ENCODE data around the gene MSI2.

GRCh38 chr17:57633236-57633635, 376.9 kb downstream of the MSI2 start:
- TF ChIP-seq, protein P1, sequence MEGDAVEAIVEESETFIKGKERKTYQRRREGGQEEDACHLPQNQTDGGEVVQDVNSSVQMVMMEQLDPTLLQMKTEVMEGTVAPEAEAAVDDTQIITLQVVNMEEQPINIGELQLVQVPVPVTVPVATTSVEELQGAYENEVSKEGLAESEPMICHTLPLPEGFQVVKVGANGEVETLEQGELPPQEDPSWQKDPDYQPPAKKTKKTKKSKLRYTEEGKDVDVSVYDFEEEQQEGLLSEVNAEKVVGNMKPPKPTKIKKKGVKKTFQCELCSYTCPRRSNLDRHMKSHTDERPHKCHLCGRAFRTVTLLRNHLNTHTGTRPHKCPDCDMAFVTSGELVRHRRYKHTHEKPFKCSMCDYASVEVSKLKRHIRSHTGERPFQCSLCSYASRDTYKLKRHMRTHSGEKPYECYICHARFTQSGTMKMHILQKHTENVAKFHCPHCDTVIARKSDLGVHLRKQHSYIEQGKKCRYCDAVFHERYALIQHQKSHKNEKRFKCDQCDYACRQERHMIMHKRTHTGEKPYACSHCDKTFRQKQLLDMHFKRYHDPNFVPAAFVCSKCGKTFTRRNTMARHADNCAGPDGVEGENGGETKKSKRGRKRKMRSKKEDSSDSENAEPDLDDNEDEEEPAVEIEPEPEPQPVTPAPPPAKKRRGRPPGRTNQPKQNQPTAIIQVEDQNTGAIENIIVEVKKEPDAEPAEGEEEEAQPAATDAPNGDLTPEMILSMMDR (IDR thresholded peaks at IDR 0.05) = no peak
- TF ChIP-seq POLR2AphosphoS5 (IDR thresholded peaks at IDR 0.05) (no peak), POLR2A (IDR thresholded peaks at IDR 0.05) (no peak)

All from sigmoid colon (tissue), 4 donors.